HG03139 (cell line): ENCODE data around the gene COL13A1.

Experiments
- ATAC-seq: cut with Tn5 transposase; IDR thresholded peaks from one replicate; pipeline ENCODE4 v1.9.1; 2021; ENCODE audit not compliant: unreplicated experiment

Gene COL13A1

DNA sequence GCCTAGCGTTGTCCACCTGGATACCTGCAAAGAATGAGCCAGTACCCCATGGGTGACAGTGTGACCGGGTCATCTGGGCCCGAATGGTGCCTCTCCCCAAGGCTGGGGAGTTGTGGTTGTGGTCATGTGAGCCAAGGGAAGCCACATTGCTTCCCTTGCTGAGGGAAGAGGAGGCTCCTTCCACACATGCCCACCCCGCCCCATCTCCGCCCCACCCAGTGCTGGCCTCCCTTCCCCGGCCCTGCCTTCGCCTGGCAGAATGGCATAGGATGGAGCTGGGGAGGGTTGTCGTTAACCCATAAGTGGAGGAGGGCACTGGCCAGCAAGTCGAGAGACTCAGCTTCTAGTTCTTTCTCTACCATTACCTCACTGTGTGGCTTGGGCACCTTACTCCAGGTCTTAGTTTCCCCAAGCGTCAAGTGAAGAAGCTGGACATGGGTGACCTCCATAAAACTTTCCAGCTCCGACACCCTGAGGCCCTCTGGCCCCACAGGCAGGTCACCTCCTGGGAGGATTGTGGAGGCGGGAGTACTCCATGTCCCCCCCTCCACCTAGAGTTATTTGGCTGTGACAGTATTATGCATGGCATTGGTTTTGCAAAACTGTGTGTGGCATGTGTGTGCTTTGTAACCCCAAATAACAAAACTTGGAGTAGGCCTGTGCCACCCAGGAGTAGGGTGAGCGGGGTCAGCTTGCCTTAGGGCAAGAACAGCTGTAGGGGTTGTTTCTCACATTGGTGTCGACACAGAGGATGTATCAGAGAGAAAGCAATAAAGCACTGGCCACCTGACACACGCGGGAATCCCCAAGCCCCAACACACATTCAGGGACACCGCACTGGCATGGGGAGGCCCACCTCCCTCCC, 160.4 kb downstream of the COL13A1 start:
- ATAC-seq: no peak

DNA sequence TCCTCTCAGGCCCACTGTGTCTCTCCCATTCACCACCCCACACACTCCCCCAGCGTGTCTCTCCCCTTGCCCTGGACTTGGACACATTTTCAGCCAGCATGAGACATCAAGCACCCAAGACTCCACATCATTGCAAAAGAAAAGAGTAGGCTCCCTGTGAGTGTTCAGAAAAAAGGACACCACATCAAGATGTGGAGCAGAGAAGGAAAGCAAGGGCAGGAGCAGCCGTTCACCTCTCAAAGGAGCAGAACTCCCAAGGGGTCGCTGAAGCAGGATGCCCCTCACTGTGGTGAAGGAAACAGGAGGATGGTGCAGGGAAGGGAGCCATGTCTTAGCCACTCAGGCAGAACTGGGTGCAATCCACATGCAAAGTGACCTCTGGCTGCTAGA, 161.0 kb downstream of the COL13A1 start:
- ATAC-seq: no peak

DNA sequence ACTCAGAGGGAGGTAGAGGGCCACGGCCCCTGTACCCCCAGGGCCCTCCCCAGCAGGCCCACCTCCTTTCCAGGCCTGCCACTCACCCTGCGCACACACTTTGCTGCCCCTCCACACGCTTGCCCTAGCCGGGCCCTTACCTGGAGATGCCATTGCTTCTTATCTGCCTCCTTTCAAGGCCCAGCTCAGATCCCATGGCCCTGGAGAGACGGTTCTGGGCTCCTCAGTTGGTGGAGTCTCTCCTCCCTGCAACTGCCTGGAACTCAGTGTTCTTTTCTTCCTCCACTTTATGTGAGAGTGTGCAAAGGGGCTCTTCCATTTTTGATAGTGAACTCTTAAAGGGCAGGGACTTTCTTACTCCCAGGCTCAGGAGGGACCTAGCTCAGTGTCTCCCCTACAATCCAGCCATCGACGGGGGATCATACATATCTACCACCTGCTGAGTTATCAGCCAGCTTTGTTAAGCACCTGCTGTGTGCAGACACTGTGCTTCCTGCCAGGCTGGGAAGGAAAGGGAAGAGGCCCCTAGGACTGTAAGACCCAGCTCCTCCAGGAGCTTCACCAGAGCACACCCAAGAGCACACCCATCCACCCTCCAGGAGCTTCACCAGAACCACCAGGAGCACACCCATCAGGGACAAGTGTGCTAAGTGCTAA, 161.6 kb downstream of the COL13A1 start:
- no peak for ATAC-seq

DNA sequence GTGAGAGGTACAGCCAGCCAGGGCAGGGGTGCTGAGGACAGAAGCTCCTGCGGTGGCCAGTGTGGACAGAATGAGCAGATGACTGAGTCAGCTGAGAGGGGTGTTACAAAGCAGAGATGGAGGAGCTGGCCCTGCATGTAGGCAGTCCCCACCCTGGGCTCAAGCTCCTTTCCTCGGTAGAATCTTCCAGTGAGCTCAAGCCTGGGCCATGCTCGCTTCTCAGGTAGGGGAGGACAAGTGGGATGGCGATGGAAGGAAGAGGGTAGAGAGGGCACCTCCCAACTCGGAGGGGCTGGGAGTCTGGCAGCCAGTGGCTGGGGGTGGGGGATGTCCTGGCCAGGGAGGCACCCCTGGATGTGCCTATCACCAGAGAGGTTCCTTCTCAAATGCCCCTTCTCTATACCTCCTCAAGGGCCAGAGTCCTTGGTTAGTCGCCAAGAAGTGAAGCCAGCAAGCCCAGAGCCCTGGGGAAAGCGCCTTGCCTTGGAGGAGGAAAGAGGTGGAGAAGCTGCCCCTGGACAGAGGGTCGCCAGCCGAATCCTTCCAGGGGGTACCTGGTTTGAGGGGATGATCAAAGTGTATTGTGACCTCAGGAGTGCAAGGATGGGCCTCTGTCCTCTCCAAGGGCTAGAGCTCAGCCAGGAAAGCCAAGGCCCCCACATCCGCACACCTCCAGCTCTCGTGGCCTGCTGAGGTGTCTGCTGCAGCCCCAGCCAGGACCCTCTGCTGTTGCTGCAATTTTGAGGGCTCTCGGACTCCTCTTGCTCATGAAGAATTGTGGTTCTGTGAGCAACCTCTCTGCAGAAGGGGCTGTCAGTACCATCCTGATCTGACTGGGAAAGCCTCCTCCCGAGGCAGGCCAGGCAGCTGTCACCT, 162.4 kb downstream of the COL13A1 start:
- ATAC-seq: no peak

DNA sequence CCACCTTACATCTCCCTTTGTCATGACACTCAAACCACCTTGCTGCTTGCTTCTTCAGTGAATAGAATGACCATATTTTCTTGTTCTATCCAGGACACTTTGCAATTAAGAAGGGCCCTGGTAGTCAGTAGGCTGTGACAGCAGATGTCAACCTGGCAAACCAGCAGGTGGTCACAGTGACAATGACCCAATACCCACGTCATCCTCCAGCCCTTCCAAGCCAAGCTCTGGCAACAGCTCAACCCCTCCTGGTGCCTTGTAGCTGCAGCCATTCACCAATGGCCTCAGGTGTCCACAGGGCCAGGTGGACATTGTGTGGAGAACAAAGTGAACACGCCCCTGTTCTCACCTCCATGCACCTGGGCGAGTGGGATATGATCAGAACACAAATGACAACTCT, 163.4 kb downstream of the COL13A1 start:
- no peak for ATAC-seq

DNA sequence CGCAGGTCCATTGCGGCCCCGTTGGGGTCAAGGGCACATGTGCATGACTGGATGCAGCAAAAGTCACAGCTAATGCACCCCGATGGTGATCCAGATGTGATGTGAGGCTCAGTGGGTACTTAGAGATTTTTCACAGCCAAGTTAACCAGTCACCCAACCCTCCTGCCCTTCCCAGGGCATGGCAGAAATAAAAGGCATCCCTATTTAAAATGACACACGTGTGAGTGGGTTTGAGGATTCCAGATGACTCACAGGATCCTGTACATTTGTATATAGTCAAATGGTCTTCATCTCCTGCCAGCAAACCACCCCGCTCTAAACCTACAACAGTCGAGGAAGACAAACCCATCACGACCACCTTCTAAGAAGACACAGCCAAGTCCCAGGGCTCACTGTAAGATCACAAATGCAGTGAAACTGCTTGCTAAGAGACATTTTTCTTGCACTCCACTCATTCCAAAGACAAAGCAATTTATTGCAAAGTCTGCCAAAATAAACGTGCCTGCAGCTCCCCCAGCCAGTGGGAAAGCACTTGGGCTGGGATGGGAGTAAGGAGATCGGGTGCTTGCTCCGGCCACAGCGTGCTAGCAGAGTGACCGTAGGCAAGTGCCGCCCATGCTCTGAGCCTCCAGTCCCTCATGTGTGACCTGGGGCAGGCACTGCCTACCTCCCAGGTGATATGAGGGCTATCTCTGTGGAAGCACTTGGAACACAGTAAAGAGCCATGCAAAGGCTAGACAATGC, 164.4 kb downstream of the COL13A1 start:
- no peak for ATAC-seq

DNA sequence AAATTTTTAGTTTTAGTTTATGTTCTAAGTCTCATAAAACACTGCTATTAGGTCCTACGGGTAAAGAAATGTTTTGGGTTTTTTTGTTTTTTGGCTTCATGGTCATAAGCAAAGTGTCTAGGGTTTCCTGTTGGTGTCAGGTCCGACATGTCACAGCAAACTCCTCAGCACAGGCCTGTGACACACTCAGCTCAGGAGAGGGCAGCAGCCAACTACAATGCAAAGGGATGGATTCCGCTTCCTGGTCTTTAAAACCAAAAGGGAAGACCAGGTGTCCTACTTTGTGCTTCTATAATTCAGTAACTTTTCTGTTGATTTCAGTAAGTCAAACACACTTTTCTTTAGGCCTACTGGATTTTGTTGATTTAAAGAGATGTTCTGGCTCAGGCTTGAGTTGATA, 167.1 kb downstream of the COL13A1 start:
- ATAC-seq: no peak

DNA sequence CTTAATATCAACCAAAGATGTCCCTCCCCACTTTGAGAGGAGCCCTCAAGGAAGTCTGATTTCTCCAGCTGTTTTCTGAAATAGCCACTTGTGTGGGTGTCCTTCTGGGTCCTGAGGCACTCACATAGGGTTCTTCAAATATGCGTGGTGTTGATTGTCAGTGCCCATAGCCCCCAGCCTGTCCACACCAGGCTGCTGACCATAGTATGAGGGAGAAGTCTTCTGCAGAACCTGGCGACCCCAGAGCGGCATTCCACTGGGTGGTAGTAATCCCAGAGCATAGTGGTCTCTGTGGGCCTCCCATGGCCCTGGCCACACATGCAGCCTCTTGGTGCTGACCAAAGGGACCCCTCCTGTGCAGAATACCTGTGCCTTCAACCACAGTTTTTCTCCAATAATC, 168.3 kb downstream of the COL13A1 start:
- ATAC-seq: no peak

DNA sequence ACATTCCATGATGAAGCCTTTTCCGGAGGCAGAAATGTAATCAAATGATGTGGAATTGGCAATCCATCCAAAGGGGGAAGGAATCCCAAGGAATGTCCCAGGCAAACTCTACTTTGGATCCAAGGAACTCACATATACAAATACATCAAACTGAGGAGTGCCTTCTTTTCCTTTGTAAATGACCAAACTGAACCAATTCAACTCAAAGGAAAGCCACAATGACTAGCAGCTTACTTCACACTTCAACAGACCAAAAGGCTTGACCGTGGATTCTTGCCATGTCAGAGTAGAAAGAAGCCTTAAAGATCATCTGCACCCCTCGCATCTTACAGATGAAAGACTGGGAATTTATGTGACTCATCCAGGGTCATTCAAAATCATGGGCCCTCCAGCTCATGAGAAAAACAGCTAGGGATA, 171.3 kb downstream of the COL13A1 start:
- no peak for ATAC-seq

DNA sequence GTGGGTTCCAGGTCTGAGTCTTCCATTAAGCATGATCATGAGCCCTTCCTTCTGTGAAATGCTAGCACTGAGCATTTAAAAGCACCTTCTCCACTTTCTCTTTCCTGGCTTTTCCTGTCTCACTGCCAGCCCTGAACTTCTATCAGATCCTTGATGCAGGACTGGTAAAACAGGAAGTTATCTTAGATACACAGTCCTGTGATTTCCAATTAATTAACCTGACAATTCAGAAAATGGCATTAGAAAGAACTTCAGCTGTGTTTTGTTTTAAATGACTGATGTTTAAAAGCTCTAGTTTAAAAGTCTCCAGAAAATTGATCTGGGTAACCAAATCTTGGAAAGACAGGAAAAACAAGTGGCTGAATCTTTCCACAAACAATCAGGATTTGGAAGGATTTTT, 172.0 kb downstream of the COL13A1 start:
- ATAC-seq: no peak

DNA sequence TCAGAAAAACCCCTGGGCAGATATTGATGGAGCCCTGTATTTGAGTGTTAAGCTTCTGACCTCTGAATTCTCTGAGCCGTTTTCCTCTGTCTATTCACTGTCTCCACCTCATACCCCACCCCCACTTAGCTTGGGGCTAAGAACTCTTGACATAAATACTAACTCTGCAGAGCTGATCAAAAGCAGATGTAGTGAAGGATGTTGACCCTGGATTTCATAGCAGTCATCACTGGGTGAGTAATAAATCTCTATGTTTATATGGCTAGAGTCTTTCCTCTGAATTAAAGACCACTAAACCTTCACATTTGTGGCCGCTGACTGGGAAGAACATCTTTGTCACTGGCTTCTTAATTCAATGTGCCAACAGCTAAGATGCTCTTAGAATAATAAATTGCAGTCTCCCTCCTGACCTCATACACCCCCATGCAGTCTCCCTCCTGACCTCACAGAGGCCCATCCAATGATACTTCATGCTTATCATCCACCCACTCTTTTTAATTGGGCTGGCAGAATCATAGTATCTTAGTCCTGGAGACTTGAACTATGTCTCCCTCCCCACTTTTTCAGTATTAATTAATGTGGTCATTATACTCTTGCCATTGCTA, 172.9 kb downstream of the COL13A1 start:
- ATAC-seq: no peak

DNA sequence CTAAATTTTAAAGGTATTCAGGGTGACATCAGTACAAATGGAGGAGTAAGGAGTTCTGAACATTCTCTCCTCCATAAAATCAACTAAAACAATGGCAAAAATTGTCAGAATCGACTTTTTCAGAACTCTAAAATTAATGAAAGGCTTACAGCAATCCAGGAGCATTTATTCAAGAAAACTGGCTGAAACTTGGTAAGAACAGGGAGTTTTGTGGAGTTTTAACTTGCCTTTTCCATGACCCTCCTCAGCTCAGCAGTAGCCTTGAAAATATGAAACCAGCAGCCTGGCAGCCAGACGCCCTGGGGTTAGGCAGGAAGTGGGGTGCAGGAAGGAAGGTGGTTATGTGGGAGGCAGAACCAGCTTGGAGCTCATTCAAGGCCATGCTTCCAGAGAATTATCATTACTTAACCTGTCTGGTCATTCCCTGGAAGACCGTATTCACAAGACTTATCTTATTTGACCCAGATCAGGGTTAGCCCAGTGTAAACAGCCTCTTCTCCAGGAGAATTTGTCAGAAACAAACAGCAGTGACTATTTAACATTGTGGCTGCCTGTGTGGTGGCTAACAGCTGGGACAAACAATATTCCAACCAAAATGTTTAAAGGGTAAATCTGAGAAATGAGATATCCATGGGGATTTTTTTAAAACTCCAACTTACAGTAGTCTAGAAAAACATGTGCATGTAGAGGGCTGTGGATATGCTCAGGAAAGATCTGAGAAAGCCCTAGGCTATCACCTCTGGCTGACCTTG, 175.3 kb downstream of the COL13A1 start:
- no peak for ATAC-seq

- no peak for ATAC-seq
Observed at GRCh38 chr10:69979174-69979573, 177.5 kb downstream of the COL13A1 start.

DNA sequence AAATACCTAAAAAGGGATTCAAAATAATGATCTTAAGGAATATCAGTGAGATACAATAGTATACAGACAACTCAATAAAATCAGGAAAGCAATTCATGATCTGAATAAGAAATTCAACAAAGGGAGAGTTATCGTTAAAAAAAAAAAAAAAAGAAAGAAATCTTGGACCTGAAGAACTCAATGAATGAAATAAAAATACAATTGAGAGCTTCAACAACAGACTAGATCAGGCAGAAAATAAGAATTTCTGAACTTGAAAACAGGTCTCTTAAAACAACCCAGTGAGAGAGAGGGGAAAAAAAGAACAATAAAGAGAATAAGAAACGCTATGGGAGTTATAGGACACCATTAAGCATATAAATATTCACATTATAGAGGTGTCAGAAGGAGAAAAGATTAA, 179.0 kb downstream of the COL13A1 start:
- no peak for ATAC-seq

DNA sequence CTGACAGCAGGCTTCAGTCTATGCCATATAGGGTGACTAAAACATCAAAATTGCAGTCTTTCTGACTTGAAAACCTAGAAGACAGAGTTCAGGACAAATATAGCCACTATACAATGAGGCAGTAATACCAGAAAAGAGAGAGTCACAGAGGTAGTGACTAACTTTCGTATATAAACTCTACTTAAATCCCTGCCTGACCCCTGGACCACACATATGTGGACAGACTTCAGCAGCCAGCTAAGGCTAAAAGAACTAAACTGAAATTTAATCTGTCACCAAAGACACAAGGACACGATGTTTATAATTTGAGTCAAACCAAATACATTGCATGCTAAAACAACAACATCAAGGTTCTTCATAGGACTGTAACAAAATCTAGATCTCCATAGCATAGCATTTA, 186.4 kb downstream of the COL13A1 start:
- ATAC-seq: no peak

- no peak for ATAC-seq
Observed at GRCh38 chr10:69991151-69991550, 189.4 kb downstream of the COL13A1 start.

DNA sequence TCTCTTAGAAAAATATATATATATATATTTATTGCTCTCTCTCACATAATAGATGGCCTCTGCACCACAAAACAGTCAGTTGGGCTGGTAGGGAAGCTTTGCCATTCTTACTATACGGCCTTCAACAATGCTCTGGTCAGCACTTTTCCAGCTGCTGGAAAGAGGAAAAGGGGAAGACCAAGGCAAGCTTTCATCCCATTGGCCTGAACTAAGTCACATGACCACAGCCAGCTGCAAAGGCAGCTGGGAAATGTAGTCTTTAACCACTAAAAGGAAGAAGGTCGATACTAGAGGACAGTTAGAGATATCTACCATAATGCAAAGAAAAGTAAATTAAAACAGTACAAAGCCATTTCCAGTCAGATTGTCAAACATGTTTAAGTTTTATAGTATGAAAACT, 192.6 kb downstream of the COL13A1 start:
- ATAC-seq: no peak

- no peak for ATAC-seq
Observed at GRCh38 chr10:69996611-69997010, 194.9 kb downstream of the COL13A1 start.

- no peak for ATAC-seq
Observed at GRCh38 chr10:70000262-70000661, 198.6 kb downstream of the COL13A1 start.
